Measurements from ENCODE around the gene ARHGAP11A. TPM values are rescaled to one million over a fixed set of nuclear protein-coding genes. Genes with fewer than 3 reads are reported as not detected.

Gene ARHGAP11A
- total and polyA plus RNA-seq, 2 of the 13 experiments (the other 11 are each of a cell fraction or from before 2014, with no cell fraction given) = 5.1 to 46.3 TPM

DNA sequence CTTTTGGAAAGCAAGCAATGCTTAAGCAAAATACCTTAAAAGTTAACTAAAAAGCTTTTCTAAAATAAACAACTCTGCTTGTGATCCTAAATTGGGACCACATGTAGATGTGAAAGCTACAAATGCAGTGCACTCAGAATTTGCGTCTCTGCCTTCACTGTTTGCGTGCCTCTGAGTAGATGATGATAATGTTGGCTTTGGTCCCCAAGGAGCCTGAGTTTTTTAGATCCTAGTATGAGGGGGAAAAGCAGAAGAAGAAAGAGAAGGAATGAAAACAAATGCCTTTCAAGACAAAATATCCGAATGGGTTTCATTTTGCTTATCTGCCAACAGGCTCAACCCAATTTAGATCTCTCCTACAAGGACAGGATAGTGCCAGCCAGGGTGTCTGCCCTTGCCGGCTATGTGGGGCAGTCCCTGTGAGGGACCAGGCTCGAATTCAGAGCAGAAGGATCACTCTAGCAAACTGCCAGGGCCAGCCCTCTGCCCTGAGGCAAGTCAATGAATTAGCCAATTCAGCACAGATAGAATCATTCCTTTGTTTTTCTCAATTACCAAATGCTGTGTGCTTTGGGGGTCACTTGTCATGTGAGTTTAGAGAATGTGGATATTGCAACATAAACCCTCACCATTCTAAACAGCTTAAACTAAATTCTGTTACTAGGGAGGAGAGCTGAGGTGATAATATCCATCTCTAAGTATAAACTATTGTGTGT, 54.8 kb downstream of the ARHGAP11A start (continued):
- 0 out of 2 replicates have a peak, but pooled peaks have one; percentile 38 for TF ChIP-seq HDAC2 (CRISPR knock-in tag; IDR thresholded peaks at IDR 0.05)
- 0 out of 2 replicates have a peak, but pooled peaks have one; percentile 14 for TF ChIP-seq FOXA3 (CRISPR knock-in tag; IDR thresholded peaks at IDR 0.05)
- TF ChIP-seq, protein P1, sequence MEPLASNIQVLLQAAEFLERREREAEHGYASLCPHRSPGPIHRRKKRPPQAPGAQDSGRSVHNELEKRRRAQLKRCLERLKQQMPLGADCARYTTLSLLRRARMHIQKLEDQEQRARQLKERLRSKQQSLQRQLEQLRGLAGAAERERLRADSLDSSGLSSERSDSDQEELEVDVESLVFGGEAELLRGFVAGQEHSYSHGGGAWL (CRISPR knock-in tag; IDR thresholded peaks at IDR 0.05) = no peak
- peak; percentile 81 for TF ChIP-seq CEBPG (CRISPR knock-in tag; IDR thresholded peaks at IDR 0.05)
- TF ChIP-seq, protein P2, sequence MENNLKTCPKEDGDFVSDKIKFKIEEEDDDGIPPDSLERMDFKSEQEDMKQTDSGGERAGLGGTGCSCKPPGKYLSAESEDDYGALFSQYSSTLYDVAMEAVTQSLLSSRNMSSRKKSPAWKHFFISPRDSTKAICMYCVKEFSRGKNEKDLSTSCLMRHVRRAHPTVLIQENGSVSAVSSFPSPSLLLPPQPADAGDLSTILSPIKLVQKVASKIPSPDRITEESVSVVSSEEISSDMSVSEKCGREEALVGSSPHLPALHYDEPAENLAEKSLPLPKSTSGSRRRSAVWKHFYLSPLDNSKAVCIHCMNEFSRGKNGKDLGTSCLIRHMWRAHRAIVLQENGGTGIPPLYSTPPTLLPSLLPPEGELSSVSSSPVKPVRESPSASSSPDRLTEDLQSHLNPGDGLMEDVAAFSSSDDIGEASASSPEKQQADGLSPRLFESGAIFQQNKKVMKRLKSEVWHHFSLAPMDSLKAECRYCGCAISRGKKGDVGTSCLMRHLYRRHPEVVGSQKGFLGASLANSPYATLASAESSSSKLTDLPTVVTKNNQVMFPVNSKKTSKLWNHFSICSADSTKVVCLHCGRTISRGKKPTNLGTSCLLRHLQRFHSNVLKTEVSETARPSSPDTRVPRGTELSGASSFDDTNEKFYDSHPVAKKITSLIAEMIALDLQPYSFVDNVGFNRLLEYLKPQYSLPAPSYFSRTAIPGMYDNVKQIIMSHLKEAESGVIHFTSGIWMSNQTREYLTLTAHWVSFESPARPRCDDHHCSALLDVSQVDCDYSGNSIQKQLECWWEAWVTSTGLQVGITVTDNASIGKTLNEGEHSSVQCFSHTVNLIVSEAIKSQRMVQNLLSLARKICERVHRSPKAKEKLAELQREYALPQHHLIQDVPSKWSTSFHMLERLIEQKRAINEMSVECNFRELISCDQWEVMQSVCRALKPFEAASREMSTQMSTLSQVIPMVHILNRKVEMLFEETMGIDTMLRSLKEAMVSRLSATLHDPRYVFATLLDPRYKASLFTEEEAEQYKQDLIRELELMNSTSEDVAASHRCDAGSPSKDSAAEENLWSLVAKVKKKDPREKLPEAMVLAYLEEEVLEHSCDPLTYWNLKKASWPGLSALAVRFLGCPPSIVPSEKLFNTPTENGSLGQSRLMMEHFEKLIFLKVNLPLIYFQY (CRISPR knock-in tag; IDR thresholded peaks at IDR 0.05; ENCODE audit: borderline replicate concordance) = no peak
- TF ChIP-seq, protein P3, sequence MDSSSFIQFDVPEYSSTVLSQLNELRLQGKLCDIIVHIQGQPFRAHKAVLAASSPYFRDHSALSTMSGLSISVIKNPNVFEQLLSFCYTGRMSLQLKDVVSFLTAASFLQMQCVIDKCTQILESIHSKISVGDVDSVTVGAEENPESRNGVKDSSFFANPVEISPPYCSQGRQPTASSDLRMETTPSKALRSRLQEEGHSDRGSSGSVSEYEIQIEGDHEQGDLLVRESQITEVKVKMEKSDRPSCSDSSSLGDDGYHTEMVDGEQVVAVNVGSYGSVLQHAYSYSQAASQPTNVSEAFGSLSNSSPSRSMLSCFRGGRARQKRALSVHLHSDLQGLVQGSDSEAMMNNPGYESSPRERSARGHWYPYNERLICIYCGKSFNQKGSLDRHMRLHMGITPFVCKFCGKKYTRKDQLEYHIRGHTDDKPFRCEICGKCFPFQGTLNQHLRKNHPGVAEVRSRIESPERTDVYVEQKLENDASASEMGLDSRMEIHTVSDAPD (CRISPR knock-in tag; IDR thresholded peaks at IDR 0.05) = peak; percentile 19; the same call in 1 of the 2 replicates
- TF ChIP-seq, protein P4, sequence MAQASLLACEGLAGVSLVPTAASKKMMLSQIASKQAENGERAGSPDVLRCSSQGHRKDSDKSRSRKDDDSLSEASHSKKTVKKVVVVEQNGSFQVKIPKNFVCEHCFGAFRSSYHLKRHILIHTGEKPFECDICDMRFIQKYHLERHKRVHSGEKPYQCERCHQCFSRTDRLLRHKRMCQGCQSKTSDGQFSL (CRISPR knock-in tag; IDR thresholded peaks at IDR 0.05) = no peak
- TF ChIP-seq, protein P5, sequence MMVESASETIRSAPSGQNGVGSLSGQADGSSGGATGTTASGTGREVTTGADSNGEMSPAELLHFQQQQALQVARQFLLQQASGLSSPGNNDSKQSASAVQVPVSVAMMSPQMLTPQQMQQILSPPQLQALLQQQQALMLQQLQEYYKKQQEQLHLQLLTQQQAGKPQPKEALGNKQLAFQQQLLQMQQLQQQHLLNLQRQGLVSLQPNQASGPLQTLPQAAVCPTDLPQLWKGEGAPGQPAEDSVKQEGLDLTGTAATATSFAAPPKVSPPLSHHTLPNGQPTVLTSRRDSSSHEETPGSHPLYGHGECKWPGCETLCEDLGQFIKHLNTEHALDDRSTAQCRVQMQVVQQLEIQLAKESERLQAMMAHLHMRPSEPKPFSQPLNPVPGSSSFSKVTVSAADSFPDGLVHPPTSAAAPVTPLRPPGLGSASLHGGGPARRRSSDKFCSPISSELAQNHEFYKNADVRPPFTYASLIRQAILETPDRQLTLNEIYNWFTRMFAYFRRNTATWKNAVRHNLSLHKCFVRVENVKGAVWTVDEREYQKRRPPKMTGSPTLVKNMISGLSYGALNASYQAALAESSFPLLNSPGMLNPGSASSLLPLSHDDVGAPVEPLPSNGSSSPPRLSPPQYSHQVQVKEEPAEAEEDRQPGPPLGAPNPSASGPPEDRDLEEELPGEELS (CRISPR knock-in tag; IDR thresholded peaks at IDR 0.05) = peak; percentile 31; the same call in 1 of the 2 replicates
- TF ChIP-seq SOX5 (CRISPR knock-in tag; IDR thresholded peaks at IDR 0.05; ENCODE audit: borderline replicate concordance) = peak; percentile 73; the same call in 1 of the 2 replicates
- TF ChIP-seq ZNF549 (CRISPR knock-in tag; IDR thresholded peaks at IDR 0.05) = no peak
- no peak for TF ChIP-seq FOXP1 (IDR thresholded peaks at IDR 0.05)
- TF ChIP-seq FOXP1 (CRISPR knock-in tag; IDR thresholded peaks at IDR 0.05) = peak; percentile 48; the same call in 1 of the 2 replicates
- TF ChIP-seq, protein P6, sequence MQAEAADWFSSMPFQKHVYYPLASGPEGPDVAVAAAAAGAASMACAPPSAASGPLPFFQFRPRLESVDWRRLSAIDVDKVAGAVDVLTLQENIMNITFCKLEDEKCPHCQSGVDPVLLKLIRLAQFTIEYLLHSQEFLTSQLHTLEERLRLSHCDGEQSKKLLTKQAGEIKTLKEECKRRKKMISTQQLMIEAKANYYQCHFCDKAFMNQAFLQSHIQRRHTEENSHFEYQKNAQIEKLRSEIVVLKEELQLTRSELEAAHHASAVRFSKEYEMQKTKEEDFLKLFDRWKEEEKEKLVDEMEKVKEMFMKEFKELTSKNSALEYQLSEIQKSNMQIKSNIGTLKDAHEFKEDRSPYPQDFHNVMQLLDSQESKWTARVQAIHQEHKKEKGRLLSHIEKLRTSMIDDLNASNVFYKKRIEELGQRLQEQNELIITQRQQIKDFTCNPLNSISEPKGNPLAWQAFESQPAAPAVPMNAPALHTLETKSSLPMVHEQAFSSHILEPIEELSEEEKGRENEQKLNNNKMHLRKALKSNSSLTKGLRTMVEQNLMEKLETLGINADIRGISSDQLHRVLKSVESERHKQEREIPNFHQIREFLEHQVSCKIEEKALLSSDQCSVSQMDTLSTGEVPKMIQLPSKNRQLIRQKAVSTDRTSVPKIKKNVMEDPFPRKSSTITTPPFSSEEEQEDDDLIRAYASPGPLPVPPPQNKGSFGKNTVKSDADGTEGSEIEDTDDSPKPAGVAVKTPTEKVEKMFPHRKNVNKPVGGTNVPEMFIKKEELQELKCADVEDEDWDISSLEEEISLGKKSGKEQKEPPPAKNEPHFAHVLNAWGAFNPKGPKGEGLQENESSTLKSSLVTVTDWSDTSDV (CRISPR knock-in tag; IDR thresholded peaks at IDR 0.05) = no peak
- no peak for TF ChIP-seq ZNF709 (CRISPR knock-in tag; IDR thresholded peaks at IDR 0.05)
- TF ChIP-seq, protein P7, sequence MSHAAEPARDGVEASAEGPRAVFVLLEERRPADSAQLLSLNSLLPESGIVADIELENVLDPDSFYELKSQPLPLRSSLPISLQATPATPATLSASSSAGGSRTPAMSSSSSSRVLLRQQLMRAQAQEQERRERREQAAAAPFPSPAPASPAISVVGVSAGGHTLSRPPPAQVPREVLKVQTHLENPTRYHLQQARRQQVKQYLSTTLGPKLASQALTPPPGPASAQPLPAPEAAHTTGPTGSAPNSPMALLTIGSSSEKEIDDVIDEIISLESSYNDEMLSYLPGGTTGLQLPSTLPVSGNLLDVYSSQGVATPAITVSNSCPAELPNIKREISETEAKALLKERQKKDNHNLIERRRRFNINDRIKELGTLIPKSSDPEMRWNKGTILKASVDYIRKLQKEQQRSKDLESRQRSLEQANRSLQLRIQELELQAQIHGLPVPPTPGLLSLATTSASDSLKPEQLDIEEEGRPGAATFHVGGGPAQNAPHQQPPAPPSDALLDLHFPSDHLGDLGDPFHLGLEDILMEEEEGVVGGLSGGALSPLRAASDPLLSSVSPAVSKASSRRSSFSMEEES (CRISPR knock-in tag; IDR thresholded peaks at IDR 0.05) = peak; percentile 92
- TF ChIP-seq ZSCAN25 (CRISPR knock-in tag; IDR thresholded peaks at IDR 0.05) = no peak
- TF ChIP-seq ZNF253 (CRISPR knock-in tag; IDR thresholded peaks at IDR 0.05; ENCODE audit: borderline replicate concordance) = no peak

Data from HepG2 (cell line).